Body of pancreas (tissue), 4 donors: ENCODE results near the gene LRP11.

Experiments used
- POLR2A ChIP-seq, 3 donors: fragments of 450-650 bp; IDR thresholded peaks; one replicate each; pipeline ENCODE4 v1.6.1; 2016; ENCODE audit warnings: antibody characterized with exemption in 3 of 3, mild to moderate bottlenecking in 2 of 3
- TF ChIP-seq, protein P1 (sequence below), 7 experiments: fragments of 450-650 bp in 4 of 7; fragments of 200-600 bp in 3 of 7; sonication (generic) in 3 of 7; IDR thresholded peaks; one replicate each; pipeline ENCODE4 v1.5.1; 2016 to 2019; ENCODE audit warnings: antibody characterized with exemption in 7 of 7

DNA sequence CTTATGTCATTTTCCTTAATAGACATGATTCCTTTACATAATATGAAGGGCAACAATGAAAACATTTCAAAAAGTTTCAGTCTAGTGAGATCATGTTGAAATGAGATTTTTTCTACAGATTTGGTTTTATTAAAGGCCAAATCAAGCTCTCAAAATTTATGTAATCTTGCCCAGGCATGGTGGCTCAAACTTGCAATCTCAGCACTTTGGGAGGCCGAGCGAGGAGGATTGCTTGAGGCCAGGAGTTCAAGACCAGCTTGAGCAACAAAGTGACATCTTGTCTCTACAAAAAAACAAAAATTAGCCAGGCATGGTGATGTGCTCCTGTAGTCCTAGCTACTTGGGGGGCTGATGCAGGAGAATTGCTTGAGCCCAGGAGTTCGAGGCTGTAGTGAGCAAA, 50.8 kb downstream of the LRP11 start:
- no peak for TF ChIP-seq POLR2A (IDR thresholded peaks at IDR 0.05)
- TF ChIP-seq, protein P1, sequence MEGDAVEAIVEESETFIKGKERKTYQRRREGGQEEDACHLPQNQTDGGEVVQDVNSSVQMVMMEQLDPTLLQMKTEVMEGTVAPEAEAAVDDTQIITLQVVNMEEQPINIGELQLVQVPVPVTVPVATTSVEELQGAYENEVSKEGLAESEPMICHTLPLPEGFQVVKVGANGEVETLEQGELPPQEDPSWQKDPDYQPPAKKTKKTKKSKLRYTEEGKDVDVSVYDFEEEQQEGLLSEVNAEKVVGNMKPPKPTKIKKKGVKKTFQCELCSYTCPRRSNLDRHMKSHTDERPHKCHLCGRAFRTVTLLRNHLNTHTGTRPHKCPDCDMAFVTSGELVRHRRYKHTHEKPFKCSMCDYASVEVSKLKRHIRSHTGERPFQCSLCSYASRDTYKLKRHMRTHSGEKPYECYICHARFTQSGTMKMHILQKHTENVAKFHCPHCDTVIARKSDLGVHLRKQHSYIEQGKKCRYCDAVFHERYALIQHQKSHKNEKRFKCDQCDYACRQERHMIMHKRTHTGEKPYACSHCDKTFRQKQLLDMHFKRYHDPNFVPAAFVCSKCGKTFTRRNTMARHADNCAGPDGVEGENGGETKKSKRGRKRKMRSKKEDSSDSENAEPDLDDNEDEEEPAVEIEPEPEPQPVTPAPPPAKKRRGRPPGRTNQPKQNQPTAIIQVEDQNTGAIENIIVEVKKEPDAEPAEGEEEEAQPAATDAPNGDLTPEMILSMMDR (IDR thresholded peaks at IDR 0.05), result no peak
